A549 (cell line): Measurements from ENCODE around the gene CEP162. TPM values are rescaled to one million over a fixed set of nuclear protein-coding genes. Genes with fewer than 3 reads are reported as not detected.
"Not testable (repeated sequence)": the region's sequence is repeated elsewhere in the genome, so short reads cannot be mapped to it uniquely, and the experiment has no call there.

Source experiments
- ATAC-seq, 2 experiments: fragments of 200-7000 bp in 1 of 2; fragments of >200 bp in 1 of 2; cut with Nextera tagmentation in 1 of 2; cut with Tn5 transposase in 1 of 2; 3 replicates each; pipeline versions ENCODE4 v1.8.0 to v1.9.1; 2018 to 2020; ENCODE audit warnings: mild to moderate bottlenecking in 1 of 2, moderate library complexity in 1 of 2
- CTCF ChIA-PET: fragments of 300-600 bp; sonication (Branson Sonifier 250); formaldehyde crosslinking; extraction: SDS; loops from one replicate; lab custom pipeline; 2021; ENCODE audit warnings: antibody characterized with exemption, inconsistent platforms; lab: Yijun Ruan, JAX
- POLR2A ChIA-PET: fragments of 350-600 bp; formaldehyde crosslinking; extraction: SDS; loops from one replicate; lab custom pipeline; 2021; ENCODE audit warnings: antibody characterized with exemption, inconsistent platforms; lab: Yijun Ruan, JAX
- DNase-seq, 2 experiments: peaks; one replicate each; pipeline versions ENCODE4 v3.0.0 to v3.0.0-alpha.2; 2011 to 2016; ENCODE audit warnings: low read depth in 1 of 2, low spot score in 1 of 2
- FAIRE-seq: peaks from 2 replicates; lab custom pipeline; 2011; peaks lifted over from hg19 to GRCh38; lab: Jason Lieb, UNC
- H3K27ac ChIP-seq, 2 experiments: fragments of >200 bp; sonication (Bioruptor Twin); formaldehyde crosslinking; 3 replicates each; pipeline ENCODE4 v1.5.1; 2016 to 2017
- H3K4me1 ChIP-seq: fragments of >200 bp; sonication (Bioruptor Twin); formaldehyde crosslinking; 3 replicates; pipeline ENCODE4 v1.6.1; 2016
- H3K4me2 ChIP-seq: fragments of >200 bp; sonication (Bioruptor Twin); formaldehyde crosslinking; 3 replicates; pipeline ENCODE4 v1.6.1; 2016
- H3K4me3 ChIP-seq: fragments of >200 bp; sonication (Bioruptor Twin); formaldehyde crosslinking; 3 replicates; pipeline ENCODE4 v1.5.1; 2016
- H3K9me3 ChIP-seq: fragments of >200 bp; sonication (Bioruptor Twin); formaldehyde crosslinking; 3 replicates; pipeline ENCODE4 v1.6.1; 2016
- ATOH8 ChIP-seq: fragments of 250-450 bp; sonication (Bioruptor Pico); IDR thresholded peaks from 2 replicates; pipeline ENCODE4 v1.5.0; 2020; ENCODE audit warnings: low read depth, mild to moderate bottlenecking, moderate library complexity
- BHLHE40 ChIP-seq: IDR thresholded peaks from 2 replicates; pipeline ENCODE4 v1.6.1; 2012; ENCODE audit warnings: low read depth, low read length, inconsistent platforms
- CBX2 ChIP-seq: fragments of 200-600 bp; sonication (generic); IDR thresholded peaks from 2 replicates; pipeline ENCODE4 v1.6.1; 2016; ENCODE audit warnings: low read depth, mild to moderate bottlenecking, borderline replicate concordance
- CHD2 ChIP-seq: fragments of 150-350 bp; IDR thresholded peaks from 2 replicates; pipeline ENCODE4 v1.6.1; 2014; ENCODE audit warnings: low read length; ENCODE audit not compliant: partially characterized antibody
- CTCF ChIP-seq: fragments of >200 bp; sonication (Bioruptor Twin); formaldehyde crosslinking; IDR thresholded peaks from 3 replicates; pipeline ENCODE4 v1.5.1; 2016
- EP300 ChIP-seq, 2 experiments: fragments of >200 bp; sonication (Bioruptor Twin); formaldehyde crosslinking; IDR thresholded peaks; 2 replicates in 1 of 2; 3 replicates in 1 of 2; pipeline ENCODE4 v1.6.1; 2016 to 2017
- ESRRA ChIP-seq: fragments of 150-350 bp; IDR thresholded peaks from 2 replicates; pipeline ENCODE4 v1.6.1; 2014; ENCODE audit warnings: mild to moderate bottlenecking, low read length, borderline replicate concordance
- GATA3 ChIP-seq: IDR thresholded peaks from 2 replicates; pipeline ENCODE4 v1.6.1; 2012; ENCODE audit warnings: borderline replicate concordance
- HOXB13 ChIP-seq: fragments of 250-450 bp; sonication (Bioruptor Pico); IDR thresholded peaks from 2 replicates; pipeline ENCODE4 v1.5.0; 2020; ENCODE audit warnings: low read depth, mild to moderate bottlenecking, moderate library complexity
- HOXB5 ChIP-seq: fragments of 250-450 bp; sonication (Bioruptor Pico); IDR thresholded peaks from 2 replicates; pipeline ENCODE4 v1.5.0; 2020; ENCODE audit warnings: mild to moderate bottlenecking, moderate library complexity
- KDM1A ChIP-seq: fragments of 200-600 bp; sonication (generic); IDR thresholded peaks from 2 replicates; pipeline ENCODE4 v1.6.1; 2016; ENCODE audit warnings: low read depth, mild to moderate bottlenecking
- MAFK ChIP-seq: fragments of 450-650 bp; IDR thresholded peaks from 2 replicates; pipeline ENCODE4 v1.6.1; 2014; ENCODE audit not compliant: partially characterized antibody
- MAZ ChIP-seq: fragments of 150-350 bp; IDR thresholded peaks from 2 replicates; pipeline ENCODE4 v1.6.1; 2014; ENCODE audit warnings: antibody characterized with exemption, low read depth, low read length, borderline replicate concordance
- NFE2L2 ChIP-seq: fragments of 150-350 bp; conservative IDR thresholded peaks from 2 replicates; pipeline ENCODE4 v1.6.1; 2014; ENCODE audit warnings: low read length
- NPAS2 ChIP-seq: fragments of 250-450 bp; sonication (Bioruptor Pico); IDR thresholded peaks from 2 replicates; pipeline ENCODE4 v1.8.0; 2022; ENCODE audit warnings: mild to moderate bottlenecking, moderate library complexity, borderline replicate concordance
- POLR2AphosphoS2 ChIP-seq: conservative IDR thresholded peaks from 2 replicates; pipeline ENCODE4 v1.6.1; 2012; ENCODE audit warnings: low read length, improper control_type of control experiment, inconsistent platforms
- RARB ChIP-seq: fragments of 250-450 bp; sonication (Bioruptor Pico); IDR thresholded peaks from 2 replicates; pipeline ENCODE4 v1.8.0; 2021; ENCODE audit warnings: mild to moderate bottlenecking, moderate library complexity
- SREBF2 ChIP-seq: fragments of 450-650 bp; IDR thresholded peaks from 2 replicates; pipeline ENCODE4 v1.6.1; 2014; ENCODE audit warnings: mild to moderate bottlenecking, moderate library complexity
- TP53 ChIP-seq: fragments of 250-450 bp; sonication (Bioruptor Pico); IDR thresholded peaks from 2 replicates; pipeline ENCODE4 v1.5.0; 2021; ENCODE audit warnings: mild to moderate bottlenecking, moderate library complexity
- USF2 ChIP-seq: fragments of 450-650 bp; IDR thresholded peaks from 2 replicates; pipeline ENCODE4 v1.6.1; 2014; ENCODE audit warnings: antibody characterized with exemption
- ZFP36 ChIP-seq: fragments of 450-650 bp; IDR thresholded peaks from 2 replicates; pipeline ENCODE4 v1.6.1; 2014; ENCODE audit warnings: borderline replicate concordance; ENCODE audit not compliant: partially characterized antibody
- ZSCAN20 ChIP-seq: fragments of 250-450 bp; sonication (Bioruptor Pico); IDR thresholded peaks from 2 replicates; pipeline ENCODE4 v1.8.0; 2022; ENCODE audit warnings: mild to moderate bottlenecking, moderate library complexity
- WGBS: methylation state at CpG from one replicate; pipeline ENCODE4 v1.1.6; 2017; ENCODE audit errors: missing lambda C conversion rate; 5-methylcytosine and 5-hydroxymethylcytosine counted together
- polyA plus RNA-seq, 4 experiments: library from polyadenylated mRNA; depleted of rRNA in 3 of 4; stranded (reverse); fragments of >200 nt; fragmentation: RNase III in 1 of 4; extraction: RNeasy Plus Mini Kit Qiagen cat#74134 plus additional on column Dnase treatment in 1 of 4; gene quantifications; 2 replicates in 3 of 4; 3 replicates in 1 of 4; pipeline ENCODE4 v1.2.3, GENCODE V29; 2011 to 2017

CEP162 gene
- polyA plus RNA-seq, 2 of the 4 experiments (the other 2 are of a cell fraction): 2.1 to 2.3 TPM

- TF ChIP-seq CTCF: no peak
- no peak for TF ChIP-seq RARB (CRISPR knock-in tag)
- no peak for TF ChIP-seq GATA3
Measured at GRCh38 chr6:84251891-84252539, 24.6 kb upstream of the CEP162 start (continued).

- Histone ChIP-seq H3K4me2 (no peak overlapping the region), H3K4me1 (no peaks in the 10 kb centered on the region), H3K27ac (no peak overlapping the region), H3K9me3 (no peaks in the 10 kb centered on the region), H3K4me3 (no peak overlapping the region)
- 45% methylated on average over 3 of the region's 3 CpGs for WGBS
- ChIA-PET POLR2A (no interaction called here), CTCF (no interaction called here)
- no peak for TF ChIP-seq NPAS2 (CRISPR knock-in tag)
- TF ChIP-seq NFE2L2: no peak
- no peak for TF ChIP-seq ESRRA
- no peak for TF ChIP-seq CHD2
- no peak for TF ChIP-seq MAZ
- no peak for TF ChIP-seq POLR2AphosphoS2
- no peak for TF ChIP-seq SREBF2
- TF ChIP-seq HOXB5 (CRISPR knock-in tag): no peak
- TF ChIP-seq HOXB13 (CRISPR knock-in tag): no peak
- no peak for TF ChIP-seq RARB (CRISPR knock-in tag)
- TF ChIP-seq TP53: no peak
- no peak for TF ChIP-seq CBX2
- TF ChIP-seq ZSCAN20 (CRISPR knock-in tag): no peak
- no peak for TF ChIP-seq ZFP36
- TF ChIP-seq MAFK: no peak
- TF ChIP-seq BHLHE40: no peak
- TF ChIP-seq EP300 (IDR thresholded peaks at IDR 0.05): no peak
- TF ChIP-seq ATOH8: no peak
- no peak for TF ChIP-seq KDM1A
- no peak for TF ChIP-seq USF2
- FAIRE-seq (no peak), DNase-seq (no peak), ATAC-seq (no peak)
Measured at GRCh38 chr6:84249724-84250123, 22.3 kb upstream of the CEP162 start.

- POLR2A ChIA-PET: not testable (repeated sequence)
Measured at GRCh38 chr6:84244416-84245081, 17.1 kb upstream of the CEP162 start.

More at GRCh38 chr6:84244416-84245081, 17.1 kb upstream of the CEP162 start:
- not testable (repeated sequence) for ATAC-seq, H3K9me3 ChIP-seq, H3K4me2 ChIP-seq, FAIRE-seq, H3K4me1 ChIP-seq, DNase-seq, H3K4me3 ChIP-seq, H3K27ac ChIP-seq
- CTCF ChIA-PET: interaction anchor here (0.6 kb wide), 1 partner anchor 32 kb away, joined by 4 read pairs; no protein-coding TSS in a partner anchor
- WGBS: no CpG with 5 or more reads among the region's 51 CpGs
